ENCODE data around the gene OR7A5. TPM values are rescaled to one million over a fixed set of nuclear protein-coding genes. Genes with fewer than 3 reads are reported as not detected.

The OR7A5 gene
- total RNA-seq, 2 donors from 2014 or later = 0.57 to 1.4 TPM

DNA sequence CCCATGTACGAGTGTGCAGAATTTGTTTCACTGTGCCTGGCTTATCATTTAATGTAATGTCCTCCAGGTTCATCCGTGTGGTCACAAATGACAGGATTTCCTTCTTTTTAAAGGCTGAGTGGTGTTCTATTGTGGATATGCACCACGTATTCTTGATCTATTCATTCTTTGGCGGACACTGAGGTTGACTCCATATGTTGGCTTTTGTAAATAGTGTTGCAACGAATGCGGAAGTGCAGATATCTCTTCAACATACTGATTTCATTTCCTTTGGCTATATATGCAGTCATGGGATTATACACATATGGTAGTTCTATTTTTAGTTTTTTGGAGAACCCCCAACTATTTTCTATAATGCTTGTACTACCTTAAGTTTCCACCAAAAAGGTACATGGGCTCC, 13.0 kb downstream of the OR7A5 start:
- intact Hi-C loops (cut with DNase I) = no loop called here
- Histone ChIP-seq H3K4me1 (replicated peaks) (no peaks in the 10 kb centered on the region), H3K9me3 (no peaks in the 10 kb centered on the region), H3K27ac (no peak overlapping the region), H3K4me3 (no peak overlapping the region), H3K36me3 (no peaks in the 10 kb centered on the region), H3K27me3 (replicated peaks; ENCODE audit: insufficient read depth) (no peaks in the 10 kb centered on the region)
- WGBS = 68% methylated on average over 6 of the region's 6 CpGs
- no peak for DNase-seq (ENCODE audit: low spot score)
- TF ChIP-seq, protein P1, sequence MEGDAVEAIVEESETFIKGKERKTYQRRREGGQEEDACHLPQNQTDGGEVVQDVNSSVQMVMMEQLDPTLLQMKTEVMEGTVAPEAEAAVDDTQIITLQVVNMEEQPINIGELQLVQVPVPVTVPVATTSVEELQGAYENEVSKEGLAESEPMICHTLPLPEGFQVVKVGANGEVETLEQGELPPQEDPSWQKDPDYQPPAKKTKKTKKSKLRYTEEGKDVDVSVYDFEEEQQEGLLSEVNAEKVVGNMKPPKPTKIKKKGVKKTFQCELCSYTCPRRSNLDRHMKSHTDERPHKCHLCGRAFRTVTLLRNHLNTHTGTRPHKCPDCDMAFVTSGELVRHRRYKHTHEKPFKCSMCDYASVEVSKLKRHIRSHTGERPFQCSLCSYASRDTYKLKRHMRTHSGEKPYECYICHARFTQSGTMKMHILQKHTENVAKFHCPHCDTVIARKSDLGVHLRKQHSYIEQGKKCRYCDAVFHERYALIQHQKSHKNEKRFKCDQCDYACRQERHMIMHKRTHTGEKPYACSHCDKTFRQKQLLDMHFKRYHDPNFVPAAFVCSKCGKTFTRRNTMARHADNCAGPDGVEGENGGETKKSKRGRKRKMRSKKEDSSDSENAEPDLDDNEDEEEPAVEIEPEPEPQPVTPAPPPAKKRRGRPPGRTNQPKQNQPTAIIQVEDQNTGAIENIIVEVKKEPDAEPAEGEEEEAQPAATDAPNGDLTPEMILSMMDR (IDR thresholded peaks at IDR 0.05) = no peak
- TF ChIP-seq POLR2AphosphoS5 (IDR thresholded peaks at IDR 0.05) = no peak
- TF ChIP-seq POLR2A (IDR thresholded peaks at IDR 0.05) = no peak

DNA sequence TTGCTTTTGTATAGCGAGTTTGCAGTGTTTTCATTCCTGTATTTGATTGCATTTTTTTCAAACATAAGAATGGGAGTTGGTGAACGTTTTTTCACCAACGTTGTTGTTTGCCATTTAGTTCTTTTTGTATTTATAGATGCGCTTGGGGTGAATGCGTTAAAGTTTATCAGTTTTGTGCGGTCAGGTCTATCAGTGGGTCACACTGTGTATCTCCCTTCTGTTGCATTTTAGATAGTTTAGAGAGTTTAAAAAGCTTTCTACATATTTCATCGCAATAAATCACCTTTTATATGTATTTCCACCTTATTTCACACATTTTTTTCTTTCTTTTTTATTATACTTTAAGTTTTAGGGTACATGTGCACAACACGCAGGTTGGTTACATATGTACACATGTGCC, 16.4 kb downstream of the OR7A5 start:
- intact Hi-C loops (cut with DNase I) = no loop called here
- Histone ChIP-seq H3K9me3 (no peaks in the 10 kb centered on the region), H3K4me1 (replicated peaks) (no peaks in the 10 kb centered on the region), H3K36me3 (no peaks in the 10 kb centered on the region), H3K27ac (no peak overlapping the region), H3K4me3 (no peak overlapping the region), H3K27me3 (replicated peaks; ENCODE audit: insufficient read depth) (no peaks in the 10 kb centered on the region)
- no peak for DNase-seq (ENCODE audit: low spot score)
- WGBS = 66% methylated on average over 8 of the region's 8 CpGs
- TF ChIP-seq POLR2AphosphoS5 (IDR thresholded peaks at IDR 0.05) (no peak), POLR2A (IDR thresholded peaks at IDR 0.05) (no peak)
- TF ChIP-seq, protein P1 (IDR thresholded peaks at IDR 0.05) = no peak

GRCh38 chr19:14817052-14817451, 17.9 kb downstream of the OR7A5 start:
- WGBS = 63% methylated on average over 3 of the region's 3 CpGs
- Histone ChIP-seq H3K27me3 (replicated peaks; ENCODE audit: insufficient read depth) (no peaks in the 10 kb centered on the region), H3K4me3 (no peak overlapping the region), H3K36me3 (no peaks in the 10 kb centered on the region), H3K4me1 (replicated peaks) (no peaks in the 10 kb centered on the region), H3K27ac (no peak overlapping the region), H3K9me3 (no peaks in the 10 kb centered on the region)
- no peak for DNase-seq (ENCODE audit: low spot score)
- no peak for TF ChIP-seq POLR2A (IDR thresholded peaks at IDR 0.05)
- intact Hi-C loops (cut with DNase I) = no loop called here

- Histone ChIP-seq H3K4me3 (no peak overlapping the region), H3K4me1 (replicated peaks) (no peaks in the 10 kb centered on the region), H3K27me3 (replicated peaks; ENCODE audit: insufficient read depth) (no peaks in the 10 kb centered on the region), H3K36me3 (no peaks in the 10 kb centered on the region), H3K9me3 (no peaks in the 10 kb centered on the region), H3K27ac (no peak overlapping the region)
- TF ChIP-seq POLR2A (IDR thresholded peaks at IDR 0.05) (no peak), POLR2AphosphoS5 (IDR thresholded peaks at IDR 0.05) (no peak)
- TF ChIP-seq, protein P1 (IDR thresholded peaks at IDR 0.05) = no peak
- no peak for DNase-seq (ENCODE audit: low spot score)
- WGBS = 77% methylated on average over 2 of the region's 2 CpGs
- intact Hi-C loops (cut with DNase I) = no loop called here
Observed at GRCh38 chr19:14814982-14815652, 19.9 kb downstream of the OR7A5 start.

DNA sequence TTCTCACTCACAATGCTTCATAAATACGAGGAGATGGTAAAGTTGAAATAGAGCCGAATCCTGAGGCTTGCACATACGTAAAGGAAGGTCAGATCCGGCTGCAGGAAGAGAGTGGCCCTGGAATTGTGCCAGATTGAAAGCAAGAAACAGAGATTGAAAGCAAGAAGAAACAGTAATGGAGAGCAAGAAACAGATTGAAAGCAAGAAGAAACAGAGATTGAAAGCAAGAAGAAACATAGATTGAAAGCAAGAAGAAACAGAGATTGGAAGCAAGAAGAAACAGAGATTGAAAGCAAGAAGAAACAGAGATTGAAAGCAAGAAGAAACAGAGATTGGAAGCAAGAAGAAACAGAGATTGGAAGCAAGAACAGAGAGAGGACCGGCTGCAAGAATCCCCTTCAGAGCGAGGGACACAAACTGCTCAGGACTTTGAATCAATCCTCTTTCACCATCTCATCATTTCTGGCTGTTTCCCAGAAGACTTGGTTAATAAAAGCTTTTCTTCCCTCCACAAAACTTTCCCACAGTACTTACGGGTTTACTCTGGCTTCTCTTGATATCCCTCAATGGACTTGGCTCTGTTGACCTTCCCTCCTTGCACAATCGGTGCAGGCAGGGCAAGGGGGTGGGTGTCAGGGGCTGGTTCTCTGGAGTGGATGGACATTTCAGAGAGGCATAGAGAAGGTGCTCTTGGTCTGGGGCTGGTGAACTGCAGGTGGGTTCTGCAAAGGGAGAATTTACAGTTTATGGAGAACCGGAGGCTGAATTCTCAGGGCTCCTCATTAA, 25.5 kb downstream of the OR7A5 start:
- TF ChIP-seq, protein P1 (IDR thresholded peaks at IDR 0.05) = no peak
- TF ChIP-seq POLR2AphosphoS5 (IDR thresholded peaks at IDR 0.05) (peak; percentile 64), POLR2A (IDR thresholded peaks at IDR 0.05) (no peak)

More for the DNA sequence above, 25.5 kb downstream of the OR7A5 start:
- peak; percentile 35 for DNase-seq (ENCODE audit: low spot score)
- H3K27me3 ChIP-seq (replicated peaks; ENCODE audit: insufficient read depth) = no peaks in the 10 kb centered on the region
- H3K9me3 ChIP-seq = no peaks in the 10 kb centered on the region
- H3K27ac ChIP-seq = peak overlapping the region in 1 of 2 donors; percentile 8
- intact Hi-C loops (cut with DNase I) = no loop called here
- WGBS = 49% methylated on average over 9 of the region's 9 CpGs
- H3K4me3 ChIP-seq = no peak overlapping the region
- no peaks in the 10 kb centered on the region for H3K36me3 ChIP-seq
- no peaks in the 10 kb centered on the region for H3K4me1 ChIP-seq (replicated peaks)

All from prostate gland (tissue), 2 donors.